Calu3 (cell line): ENCODE results near the gene PAQR9. TPM values are rescaled to one million over a fixed set of nuclear protein-coding genes. Genes with fewer than 3 reads are reported as not detected.

Experiments used
- BruUV-seq: library from RNA; stranded (reverse); fragments of 400-500 nt; replicated peaks from 2 replicates; lab custom pipeline; 2021; lab: Mats Ljungman, UMichigan
- CTCF ChIA-PET: fragments of 300-600 bp; sonication (Branson Sonifier 250); formaldehyde crosslinking; loops from one replicate; lab custom pipeline; 2022; ENCODE audit warnings: antibody characterized with exemption; lab: Charles Lee
- DNase-seq: peaks from one replicate; pipeline ENCODE4 v3.0.0; 2022
- H3K27ac Mint-ChIP-seq: one replicate; pipeline ENCODE4 v1.8.0; 2022; ENCODE audit warnings: mixed read lengths; ENCODE audit not compliant: unreplicated experiment
- H3K27me3 Mint-ChIP-seq: one replicate; pipeline ENCODE4 v1.8.0; 2022; ENCODE audit warnings: mixed read lengths; ENCODE audit not compliant: unreplicated experiment
- H3K36me3 Mint-ChIP-seq: one replicate; pipeline ENCODE4 v1.8.0; 2022; ENCODE audit warnings: mild to moderate bottlenecking, moderate library complexity, mixed read lengths; ENCODE audit not compliant: insufficient read depth, unreplicated experiment
- H3K4me1 Mint-ChIP-seq: one replicate; pipeline ENCODE4 v1.8.0; 2022; ENCODE audit warnings: mild to moderate bottlenecking, low read depth, mixed read lengths; ENCODE audit not compliant: unreplicated experiment
- H3K4me3 Mint-ChIP-seq: one replicate; pipeline ENCODE4 v1.8.0; 2022; ENCODE audit warnings: mild to moderate bottlenecking, low read depth, moderate library complexity, mixed read lengths; ENCODE audit not compliant: unreplicated experiment
- H3K9me3 Mint-ChIP-seq: one replicate; pipeline ENCODE4 v1.8.0; 2022; ENCODE audit warnings: low read depth, mixed read lengths; ENCODE audit not compliant: unreplicated experiment
- CTCF ChIP-seq: fragments of 200-600 bp; IDR thresholded peaks from one replicate; pipeline ENCODE4 v1.8.0; 2022; ENCODE audit warnings: antibody characterized with exemption; ENCODE audit not compliant: unreplicated experiment
- intact Hi-C: fragments of 100-400 bp; cut with micrococcal nuclease; formaldehyde crosslinking; loops from one replicate; pipeline ENCODE4 v1.10.0; 2022; ENCODE audit not compliant: unreplicated experiment
- total RNA-seq: library from RNA; stranded (reverse); gene quantifications from 2 replicates; pipeline ENCODE4 v1.2.3, GENCODE V29; 2022

The PAQR9 gene
- total RNA-seq, 1 experiment from 2014 or later: 2.0 TPM

GRCh38 chr3:142929890-142930289, 33.6 kb downstream of the PAQR9 start:
- no peak for DNase-seq
- no peak for TF ChIP-seq CTCF
- BruUV-seq: no TSS peak
- CTCF ChIA-PET: interaction anchor here (1.3 to 3.2 kb wide), 4 partner anchors 23 to 101 kb away, joined by 3 to 19 read pairs (median 4); no protein-coding TSS in a partner anchor
- no peak overlapping the region for H3K4me3 Mint-ChIP-seq
- H3K9me3 Mint-ChIP-seq: no peaks in the 10 kb centered on the region
- no peaks in the 10 kb centered on the region for H3K27me3 Mint-ChIP-seq
- intact Hi-C loops: loop anchor here (1.0 kb wide), 3 partner anchors 57 to 102 kb away; no protein-coding TSS in a partner anchor
- no peaks in the 10 kb centered on the region for H3K36me3 Mint-ChIP-seq
- no peaks in the 10 kb centered on the region for H3K4me1 Mint-ChIP-seq
- H3K27ac Mint-ChIP-seq: no peak overlapping the region

GRCh38 chr3:142929109-142929508, 34.4 kb downstream of the PAQR9 start:
- DNase-seq: peak; percentile 90
- H3K36me3 Mint-ChIP-seq: no peaks in the 10 kb centered on the region
- intact Hi-C loops: loop anchor here (1.0 kb wide), 2 partner anchors 58 to 65 kb away; no protein-coding TSS in a partner anchor
- no peaks in the 10 kb centered on the region for H3K4me1 Mint-ChIP-seq
- TF ChIP-seq CTCF: peak; percentile 87
- H3K27ac Mint-ChIP-seq: no peak overlapping the region
- no TSS peak for BruUV-seq
- H3K9me3 Mint-ChIP-seq: peaks cover 3% of the 10 kb centered on the region
- CTCF ChIA-PET: interaction anchor here (0.8 to 3.2 kb wide), 2 partner anchors 100 to 205 kb away, joined by 3 to 19 read pairs; partner anchors contain the start of gene TRPC1
- H3K27me3 Mint-ChIP-seq: no peaks in the 10 kb centered on the region
- no peak overlapping the region for H3K4me3 Mint-ChIP-seq

- CTCF ChIA-PET: interaction anchor here (0.6 kb wide), 1 partner anchor 281 kb away, joined by 4 read pairs; no protein-coding TSS in a partner anchor
- H3K27me3 Mint-ChIP-seq: no peaks in the 10 kb centered on the region
- H3K9me3 Mint-ChIP-seq: peaks cover 5% of the 10 kb centered on the region
- H3K4me3 Mint-ChIP-seq: no peak overlapping the region
- intact Hi-C loops: no loop called here
- DNase-seq: no peak
- no peaks in the 10 kb centered on the region for H3K36me3 Mint-ChIP-seq
- no peak overlapping the region for H3K27ac Mint-ChIP-seq
- BruUV-seq: no TSS peak
- TF ChIP-seq CTCF: no peak
- H3K4me1 Mint-ChIP-seq: no peaks in the 10 kb centered on the region
Measured at GRCh38 chr3:142926368-142926944, 37.0 kb downstream of the PAQR9 start.

- Mint-ChIP-seq H3K36me3 (no peaks in the 10 kb centered on the region), H3K4me1 (no peaks in the 10 kb centered on the region), H3K4me3 (no peak overlapping the region), H3K27ac (no peak overlapping the region), H3K27me3 (no peaks in the 10 kb centered on the region), H3K9me3 (peaks cover 5% of the 10 kb centered on the region)
- CTCF ChIA-PET: no interaction called here
- no peak for DNase-seq
- BruUV-seq: no TSS peak
- no peak for TF ChIP-seq CTCF
- intact Hi-C loops: no loop called here
Measured at GRCh38 chr3:142925140-142925539, 38.3 kb downstream of the PAQR9 start.
